Activated CD8-positive, alpha-beta memory T cell treated with anti-CD3 and anti-CD28 coated beads for 4 hours (primary cell): Measurements from ENCODE around the gene RCHY1.
"Not testable (repeated sequence)": the region's sequence is repeated elsewhere in the genome, so short reads cannot be mapped to it uniquely, and the experiment has no call there.

Source experiments
- DNase-seq, 2 donors: peaks; one replicate each; pipeline ENCODE4 v3.0.0-alpha.2; 2020; ENCODE audit warnings: low read depth in 2 of 2

RCHY1 gene

GRCh38 chr4:75514131-75514948 is at the start of gene RCHY1, which contains the start of gene THAP6:
RCHY1 (minus strand) TSS chr4:75514403; CDS start chr4:75514286, 117 bp downstream.
THAP6 (plus strand) TSS chr4:75514473; CDS start chr4:75515453, 980 bp downstream.
- peak; percentile 80 to 84 for DNase-seq

GRCh38 chr4:75561789-75562188 is 47.6 kb upstream of the RCHY1 start:
- DNase-seq: no peak

GRCh38 chr4:75557696-75558095 is 43.5 kb upstream of the RCHY1 start:
- no peak for DNase-seq

- DNase-seq: peak in 1 of 2 donors; percentile 7
Measured at GRCh38 chr4:75555294-75556164, 41.3 kb upstream of the RCHY1 start, which contains the start of gene ODAPH. ODAPH (plus strand) TSS chr4:75556066; CDS start chr4:75556083, 17 bp downstream.

- no peak for DNase-seq
Measured at GRCh38 chr4:75552452-75552851, 38.2 kb upstream of the RCHY1 start.

GRCh38 chr4:75549019-75549418 is 34.8 kb upstream of the RCHY1 start:
- DNase-seq: no peak

GRCh38 chr4:75547647-75548387 is 33.6 kb upstream of the RCHY1 start:
- DNase-seq: no peak

- no peak for DNase-seq
Measured at GRCh38 chr4:75545526-75545925, 31.3 kb upstream of the RCHY1 start.

GRCh38 chr4:75544870-75545269 is 30.7 kb upstream of the RCHY1 start:
- no peak for DNase-seq

GRCh38 chr4:75544220-75544619 is 30.0 kb upstream of the RCHY1 start:
- DNase-seq: not testable (repeated sequence)

- no peak for DNase-seq
Measured at GRCh38 chr4:75542824-75543223, 28.6 kb upstream of the RCHY1 start.

- not testable (repeated sequence) for DNase-seq
Measured at GRCh38 chr4:75537308-75537707, 23.1 kb upstream of the RCHY1 start.

GRCh38 chr4:75533926-75534325 is 19.7 kb upstream of the RCHY1 start:
- not testable (repeated sequence) for DNase-seq

- not testable (repeated sequence) for DNase-seq
Measured at GRCh38 chr4:75533339-75533887, 19.2 kb upstream of the RCHY1 start.

GRCh38 chr4:75531536-75532143 is 17.4 kb upstream of the RCHY1 start:
- not testable (repeated sequence) for DNase-seq

- no peak for DNase-seq
Measured at GRCh38 chr4:75530556-75531322, 16.5 kb upstream of the RCHY1 start.

GRCh38 chr4:75527482-75527881 is 13.3 kb upstream of the RCHY1 start:
- no peak for DNase-seq

GRCh38 chr4:75525910-75526309 is 11.7 kb upstream of the RCHY1 start:
- no peak for DNase-seq

- DNase-seq: no peak
Measured at GRCh38 chr4:75525086-75525485, 10.9 kb upstream of the RCHY1 start.

- not testable (repeated sequence) for DNase-seq
Measured at GRCh38 chr4:75519452-75519851, 5.2 kb upstream of the RCHY1 start.
